Measurements from ENCODE around the gene SIDT1.

The SIDT1 gene

GRCh38 chr3:113594066-113594465 is 61.7 kb downstream of the SIDT1 start:
- H3K27me3 ChIP-seq (ENCODE audit: insufficient read depth, poor library complexity, severe bottlenecking): no peaks in the 10 kb centered on the region
- DNase-seq (ENCODE audit: low read depth in 1 of 2, low spot score in 1 of 2): no peak
- H3K4me3 ChIP-seq (replicated peaks; ENCODE audit: insufficient read depth, low read length): no peak overlapping the region
- TF ChIP-seq REST (IDR thresholded peaks at IDR 0.05; ENCODE audit: insufficient replicate concordance, low read depth): no peak
- no peak overlapping the region for H3K27ac ChIP-seq (replicated peaks)

- H3K27me3 ChIP-seq (ENCODE audit: insufficient read depth, poor library complexity, severe bottlenecking): no peaks in the 10 kb centered on the region
- no peak for TF ChIP-seq POLR2AphosphoS5 (IDR thresholded peaks at IDR 0.05; ENCODE audit: low read depth)
- TF ChIP-seq CTCF (IDR thresholded peaks at IDR 0.05; ENCODE audit: insufficient read depth, low read length): no peak
- no peak for TF ChIP-seq GABPA (IDR thresholded peaks at IDR 0.05; ENCODE audit: low read depth)
- no peak for TF ChIP-seq SPI1 (IDR thresholded peaks at IDR 0.05; ENCODE audit: borderline replicate concordance, low read depth)
- TF ChIP-seq REST (IDR thresholded peaks at IDR 0.05; ENCODE audit: insufficient replicate concordance, low read depth): no peak
- H3K27ac ChIP-seq (replicated peaks): no peak overlapping the region
- no peak overlapping the region for H3K4me3 ChIP-seq (replicated peaks; ENCODE audit: insufficient read depth, low read length)
- DNase-seq (ENCODE audit: low read depth in 1 of 2, low spot score in 1 of 2): no peak
Observed at GRCh38 chr3:113597596-113598354, 65.4 kb downstream of the SIDT1 start.

GRCh38 chr3:113600418-113601182 is 68.2 kb downstream of the SIDT1 start:
- no peak overlapping the region for H3K4me3 ChIP-seq (replicated peaks; ENCODE audit: insufficient read depth, low read length)
- H3K27ac ChIP-seq (replicated peaks): no peak overlapping the region
- DNase-seq (ENCODE audit: low read depth in 1 of 2, low spot score in 1 of 2): no peak
- TF ChIP-seq SPI1 (IDR thresholded peaks at IDR 0.05; ENCODE audit: borderline replicate concordance, low read depth) (no peak), REST (IDR thresholded peaks at IDR 0.05; ENCODE audit: insufficient replicate concordance, low read depth) (no peak), POLR2AphosphoS5 (IDR thresholded peaks at IDR 0.05; ENCODE audit: low read depth) (no peak), GABPA (IDR thresholded peaks at IDR 0.05; ENCODE audit: low read depth) (no peak), CTCF (IDR thresholded peaks at IDR 0.05; ENCODE audit: insufficient read depth, low read length) (no peak)
- no peaks in the 10 kb centered on the region for H3K27me3 ChIP-seq (ENCODE audit: insufficient read depth, poor library complexity, severe bottlenecking)

All from HL-60 (cell line).